NB4 (cell line): ENCODE data around the gene VMAC.

Source experiments
- CTCF ChIP-seq: IDR thresholded peaks from one replicate; pipeline ENCODE4 v1.5.1; 2012; ENCODE audit warnings: low read depth, low read length
- MAX ChIP-seq: IDR thresholded peaks from 2 replicates; pipeline ENCODE4 v1.6.1; 2011; ENCODE audit warnings: low read depth, low read length
- MYC ChIP-seq: IDR thresholded peaks from 2 replicates; pipeline ENCODE4 v1.6.1; 2011; ENCODE audit warnings: low read depth, low read length
- POLR2A ChIP-seq: IDR thresholded peaks from 2 replicates; pipeline ENCODE4 v1.6.1; 2011; ENCODE audit warnings: mild to moderate bottlenecking; ENCODE audit not compliant: insufficient read length; ENCODE audit errors: extremely low read depth

DNA sequence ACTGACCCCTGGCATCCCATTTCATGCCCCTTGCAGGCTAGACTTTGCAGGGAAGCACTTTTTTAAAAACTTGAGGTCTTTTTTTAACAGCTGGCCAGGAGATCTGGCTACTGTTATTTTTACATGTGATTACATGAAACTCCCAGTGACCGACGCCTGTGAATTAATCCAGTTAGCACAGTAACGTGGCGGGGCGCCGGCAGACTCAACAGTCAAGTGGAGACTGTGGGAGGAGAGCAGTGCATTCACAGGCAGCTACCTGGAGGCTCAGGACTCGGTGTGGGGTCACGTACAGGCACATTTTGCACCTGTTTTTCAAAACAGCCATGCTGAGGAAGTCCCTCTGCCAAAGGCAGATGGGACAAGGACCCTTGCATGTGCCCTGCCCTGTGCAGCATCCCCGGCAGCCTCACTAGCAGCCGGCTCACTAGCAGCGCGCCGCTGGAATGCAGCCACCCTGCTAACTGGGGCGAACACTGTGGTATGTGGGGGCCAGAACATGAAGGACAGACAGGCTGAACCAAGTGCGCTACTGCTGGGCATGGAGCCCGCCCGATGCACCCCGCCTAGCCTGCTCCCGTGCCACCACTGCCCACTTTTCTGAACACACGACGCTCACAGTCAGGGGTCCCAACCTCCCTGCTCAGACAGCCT, 28.1 kb downstream of the VMAC start:
- no peak for TF ChIP-seq CTCF
- TF ChIP-seq POLR2A = no peak
- no peak for TF ChIP-seq MAX
- TF ChIP-seq MYC = no peak
